NCI-H1436 (cell line): Measurements from ENCODE around the gene GPR162.

Experiments
- DNase-seq: peaks from one replicate; lab custom pipeline; 2025; lab: John Stamatoyannopoulos, UW

The GPR162 gene

GRCh38 chr12:6821591-6822425 is at the start of gene GPR162:
GPR162 (plus strand) TSS chr12:6821821; CDS start chr12:6823899, 2,078 bp downstream.
- DNase-seq, result peak; percentile 73

- DNase-seq, result no peak
These were observed 49.3 kb upstream of the GPR162 start, which contains the start of gene LAG3 for GRCh38 chr12:6772331-6772695. LAG3 (plus strand) TSS chr12:6772520; CDS start chr12:6772853, 333 bp downstream.

- DNase-seq, result no peak
These were observed 48.7 kb upstream of the GPR162 start for GRCh38 chr12:6772726-6773589.

- DNase-seq, result no peak
These were observed 47.9 kb upstream of the GPR162 start for GRCh38 chr12:6773590-6774351.

GRCh38 chr12:6774499-6775062 is 47.0 kb upstream of the GPR162 start:
- DNase-seq, result no peak

- no peak for DNase-seq
These were observed 46.1 kb upstream of the GPR162 start for GRCh38 chr12:6775185-6776174.

GRCh38 chr12:6777386-6777785 is 44.2 kb upstream of the GPR162 start:
- DNase-seq, result no peak

GRCh38 chr12:6778217-6778573 is 43.4 kb upstream of the GPR162 start:
- DNase-seq, result no peak

- DNase-seq, result peak; percentile 90
These were observed 42.8 kb upstream of the GPR162 start for GRCh38 chr12:6778574-6779550.

GRCh38 chr12:6779708-6780432 is 41.8 kb upstream of the GPR162 start:
- DNase-seq, result no peak

- DNase-seq, result no peak
These were observed 41.0 kb upstream of the GPR162 start for GRCh38 chr12:6780573-6780972.

GRCh38 chr12:6782119-6782518 is 39.5 kb upstream of the GPR162 start:
- DNase-seq, result no peak

- DNase-seq, result no peak
These were observed 38.6 kb upstream of the GPR162 start for GRCh38 chr12:6782850-6783566.

GRCh38 chr12:6783828-6784227 is 37.8 kb upstream of the GPR162 start:
- no peak for DNase-seq

- DNase-seq, result no peak
These were observed 37.3 kb upstream of the GPR162 start for GRCh38 chr12:6784296-6784695.

- DNase-seq, result no peak
These were observed 36.9 kb upstream of the GPR162 start for GRCh38 chr12:6784761-6785160.

- DNase-seq, result no peak
These were observed 35.1 kb upstream of the GPR162 start for GRCh38 chr12:6786416-6787094.

- DNase-seq, result no peak
These were observed 34.3 kb upstream of the GPR162 start for GRCh38 chr12:6787309-6787708.
